IMR-90 (cell line): ENCODE data around the gene HOMER3. TPM values are rescaled to one million over a fixed set of nuclear protein-coding genes. Genes with fewer than 3 reads are reported as not detected.

Experiments
- ATAC-seq: fragments of 200-7000 bp; cut with Tn5 transposase; 2 replicates; pipeline ENCODE4 v1.9.1; 2020; ENCODE audit warnings: low read depth, mild to moderate bottlenecking, moderate library complexity
- BruUV-seq: library from RNA; stranded (reverse); fragments of 400-500 nt; replicated peaks from 2 replicates; lab custom pipeline; 2021; lab: Mats Ljungman, UMichigan
- CTCF ChIA-PET: fragments of 300-600 bp; formaldehyde crosslinking; extraction: SDS; loops from one replicate; lab custom pipeline; 2021; ENCODE audit warnings: antibody characterized with exemption; lab: Yijun Ruan, JAX
- POLR2A ChIA-PET: fragments of 300-600 bp; sonication (Branson Sonifier 250); formaldehyde crosslinking; loops from one replicate; lab custom pipeline; 2022; ENCODE audit warnings: antibody characterized with exemption; ENCODE audit not compliant: unreplicated experiment; lab: Charles Lee
- DNase-seq: peaks from one replicate; pipeline ENCODE4 v3.0.0; 2013
- H2AFZ ChIP-seq: replicated peaks from 2 replicates; pipeline ENCODE3; 2013; ENCODE audit warnings: low read length, mild to moderate bottlenecking; ENCODE audit not compliant: poor library complexity
- H2AK5ac ChIP-seq: 2 replicates; pipeline ENCODE4 v1.6.1; 2013; ENCODE audit warnings: low read depth, low read length, inconsistent platforms
- H2AK9ac ChIP-seq: replicated peaks from 2 replicates; pipeline ENCODE3; 2013; ENCODE audit warnings: mild to moderate bottlenecking, low read depth, low read length, moderate library complexity; ENCODE audit not compliant: poor library complexity
- H2BK120ac ChIP-seq: 2 replicates; pipeline ENCODE4 v1.6.1; 2013; ENCODE audit warnings: low read depth, low read length, inconsistent platforms
- H2BK15ac ChIP-seq: 3 replicates; pipeline ENCODE4 v1.6.1; 2013; ENCODE audit warnings: low read depth, low read length, inconsistent platforms
- H2BK20ac ChIP-seq: 2 replicates; pipeline ENCODE4 v1.6.1; 2013; ENCODE audit warnings: low read depth, mild to moderate bottlenecking, inconsistent platforms, low read length, moderate library complexity
- H2BK5ac ChIP-seq: 2 replicates; pipeline ENCODE4 v1.6.1; 2013; ENCODE audit warnings: mild to moderate bottlenecking, low read depth, low read length, inconsistent platforms; ENCODE audit not compliant: poor library complexity, severe bottlenecking
- H3K14ac ChIP-seq: replicated peaks from 2 replicates; pipeline ENCODE4 v1.6.1; 2013; ENCODE audit warnings: low read depth, low read length, inconsistent platforms
- H3K18ac ChIP-seq: 2 replicates; pipeline ENCODE4 v1.6.1; 2013; ENCODE audit warnings: low read depth, low read length, control low read depth
- H3K23ac ChIP-seq: 2 replicates; pipeline ENCODE4 v1.6.1; 2013; ENCODE audit warnings: low read depth, low read length, inconsistent platforms
- H3K27ac ChIP-seq: 2 replicates; pipeline ENCODE4 v1.5.1; 2013; ENCODE audit warnings: mild to moderate bottlenecking, control low read depth, low read length; ENCODE audit not compliant: insufficient read depth
- H3K27me3 ChIP-seq: 2 replicates; pipeline ENCODE4 v1.6.1; 2013; ENCODE audit warnings: low read length; ENCODE audit not compliant: control insufficient read depth, insufficient read depth
- H3K36me3 ChIP-seq: 2 replicates; pipeline ENCODE4 v1.6.1; 2013; ENCODE audit warnings: low read length, mixed read lengths; ENCODE audit not compliant: control insufficient read depth, insufficient read depth
- H3K4ac ChIP-seq: 2 replicates; pipeline ENCODE4 v1.6.1; 2013; ENCODE audit warnings: low read depth, low read length, inconsistent platforms
- H3K4me1 ChIP-seq: 2 replicates; pipeline ENCODE4 v1.6.1; 2013; ENCODE audit warnings: low read length, mixed read lengths; ENCODE audit not compliant: control insufficient read depth, insufficient read depth
- H3K4me2 ChIP-seq: 2 replicates; pipeline ENCODE4 v1.6.1; 2013; ENCODE audit warnings: low read depth, mild to moderate bottlenecking, control low read depth, low read length, moderate library complexity
- H3K4me3 ChIP-seq: 2 replicates; pipeline ENCODE4 v1.5.1; 2013; ENCODE audit warnings: low read depth, mild to moderate bottlenecking, control low read depth, low read length, moderate library complexity; ENCODE audit not compliant: insufficient read depth
- H3K56ac ChIP-seq: 2 replicates; pipeline ENCODE4 v1.6.1; 2013; ENCODE audit warnings: low read length, inconsistent platforms; ENCODE audit not compliant: insufficient read depth; ENCODE audit errors: extremely low read depth
- H3K79me1 ChIP-seq, 2 experiments: 2 replicates each; pipeline ENCODE4 v1.6.1; 2013; ENCODE audit warnings: low read length in 2 of 2, inconsistent platforms in 1 of 2, low read depth in 1 of 2
- H3K9ac ChIP-seq: 2 replicates; pipeline ENCODE4 v1.6.1; 2013; ENCODE audit warnings: low read depth, low read length, control low read depth
- H3K9me1 ChIP-seq: 2 replicates; pipeline ENCODE4 v1.6.1; 2013; ENCODE audit warnings: low read length, inconsistent platforms; ENCODE audit not compliant: insufficient read depth
- H3K9me3 ChIP-seq: 2 replicates; pipeline ENCODE4 v1.6.1; 2013; ENCODE audit warnings: low read length; ENCODE audit not compliant: control insufficient read depth, insufficient read depth
- H4K20me1 ChIP-seq: 2 replicates; pipeline ENCODE4 v1.6.1; 2013; ENCODE audit warnings: low read length, inconsistent platforms; ENCODE audit not compliant: insufficient read depth
- H4K5ac ChIP-seq: 2 replicates; pipeline ENCODE4 v1.6.1; 2013; ENCODE audit warnings: mild to moderate bottlenecking, low read depth, low read length, control low read depth
- H4K8ac ChIP-seq, 2 experiments: 2 replicates each; pipeline ENCODE4 v1.6.1; 2013; ENCODE audit warnings: low read depth in 2 of 2, low read length in 2 of 2, control low read depth in 1 of 2, inconsistent platforms in 1 of 2
- H4K91ac ChIP-seq: 2 replicates; pipeline ENCODE4 v1.6.1; 2013; ENCODE audit warnings: low read depth, low read length, inconsistent platforms; ENCODE audit not compliant: insufficient read depth
- BHLHE40 ChIP-seq: fragments of 150-350 bp; IDR thresholded peaks from 2 replicates; pipeline ENCODE4 v1.6.1; 2016; ENCODE audit warnings: mild to moderate bottlenecking, low read depth, low read length
- CTCF ChIP-seq: conservative IDR thresholded peaks from 2 replicates; pipeline ENCODE4 v1.5.1; 2012; ENCODE audit warnings: mild to moderate bottlenecking, low read depth, low read length, improper control_type of control experiment
- MAFK ChIP-seq: IDR thresholded peaks from 2 replicates; pipeline ENCODE4 v1.6.1; 2012; ENCODE audit warnings: low read depth, low read length, improper control_type of control experiment
- NFE2L2 ChIP-seq: fragments of 150-350 bp; IDR thresholded peaks from 2 replicates; pipeline ENCODE4 v1.6.1; 2016; ENCODE audit warnings: low read depth, mild to moderate bottlenecking, low read length
- RAD21 ChIP-seq: IDR thresholded peaks from 2 replicates; pipeline ENCODE4 v1.6.1; 2012; ENCODE audit warnings: low read length, improper control_type of control experiment
- RFX5 ChIP-seq: IDR thresholded peaks from 2 replicates; pipeline ENCODE4 v1.8.0; 2012; ENCODE audit warnings: low read depth, mild to moderate bottlenecking, low read length, moderate library complexity
- SMC3 ChIP-seq: fragments of 150-350 bp; IDR thresholded peaks from 2 replicates; pipeline ENCODE4 v1.6.1; 2016; ENCODE audit warnings: low read depth, mild to moderate bottlenecking, antibody characterized with exemption, low read length, moderate library complexity
- WGBS, 2 experiments: methylation state at CpG; one replicate each; pipeline versions ENCODE4 v1.1.5 to v1.1.7; 2013; ENCODE audit warnings: missing lambda C conversion rate in 2 of 2; ENCODE audit not compliant: insufficient read length in 1 of 2; ENCODE audit errors: extremely low coverage in 2 of 2; 5-methylcytosine and 5-hydroxymethylcytosine counted together
- dilution Hi-C: fragments of 300-500 bp; cut with HindIII; formaldehyde crosslinking; loops from one replicate; pipeline ENCODE4 v1.14.3; 2018; ENCODE audit warnings: low sequenced_read_pairs; ENCODE audit not compliant: unreplicated experiment
- in situ Hi-C: fragments of 300-500 bp; cut with MboI; formaldehyde crosslinking; loops from 3 replicates; pipeline ENCODE4 v1.14.3; 2019; ENCODE audit warnings: low sequenced_read_pairs, inconsistent platforms, mixed read lengths
- intact Hi-C: fragments of 100-400 bp; cut with micrococcal nuclease; formaldehyde crosslinking; loops from 2 replicates; pipeline ENCODE4 v1.10.0; 2022
- polyA plus RNA-seq, 3 experiments: library from polyadenylated mRNA; depleted of rRNA; stranded (reverse); fragments of >200 nt; gene quantifications; 2 replicates each; pipeline ENCODE4 v1.2.3, GENCODE V29; 2012; ENCODE audit warnings: low replicate concordance in 1 of 3
- total RNA-seq: library from RNA; depleted of rRNA; stranded (reverse); fragments of >200 nt; gene quantifications from 2 replicates; pipeline ENCODE4 v1.2.3, GENCODE V29; 2012

HOMER3 gene
- total and polyA plus RNA-seq, 2 of the 4 experiments (the other 2 are of a cell fraction), result 53.4 to 77.0 TPM

- Histone ChIP-seq H3K23ac (no peak overlapping the region), H3K79me1 (no peaks in the 10 kb centered on the region), H3K9me1 (no peaks in the 10 kb centered on the region), H4K20me1 (peaks cover 3% of the 10 kb centered on the region; the same call in 1 of the 2 replicates), H3K18ac (no peak overlapping the region), H2BK120ac (no peak overlapping the region), H2AK5ac (no peak overlapping the region), H3K27me3 (peaks cover 14% of the 10 kb centered on the region), H4K8ac (no peak overlapping the region), H3K56ac (no peak overlapping the region), H4K91ac (no peak overlapping the region), H2AFZ (no peak overlapping the region), H2BK5ac (no peak overlapping the region), H4K5ac (no peak overlapping the region), H3K9ac (no peak overlapping the region), H3K4me3 (no peak overlapping the region), H3K4ac (no peak overlapping the region), H2BK20ac (no peak overlapping the region), H2BK15ac (no peak overlapping the region), H3K14ac (no peak overlapping the region), H3K4me1 (no peaks in the 10 kb centered on the region), H2AK9ac (no peak overlapping the region), H3K27ac (no peak overlapping the region), H3K4me2 (no peak overlapping the region), H3K36me3 (no peaks in the 10 kb centered on the region), H3K9me3 (no peaks in the 10 kb centered on the region)
- dilution Hi-C loops (no loop called here), intact Hi-C loops (no loop called here), in situ Hi-C loops (loop anchor here (5.0 kb wide), 1 partner anchor 48 kb away; no protein-coding TSS in a partner anchor)
- DNase-seq (no peak), ATAC-seq (no peak)
- no CpG with 5 or more reads among the region's 7 CpGs for WGBS, 2 experiments
- no peak for TF ChIP-seq MAFK
- TF ChIP-seq CTCF, result no peak
- no peak for TF ChIP-seq NFE2L2
- TF ChIP-seq RFX5, result no peak
- no peak for TF ChIP-seq BHLHE40
- no peak for TF ChIP-seq RAD21
- TF ChIP-seq SMC3, result no peak
- BruUV-seq, result no TSS peak
- ChIA-PET POLR2A (no interaction called here), CTCF (interaction anchor here (0.6 kb wide), 1 partner anchor 136 kb away, joined by 4 read pairs; no protein-coding TSS in a partner anchor)
Measured at GRCh38 chr19:18985257-18985656, 44.2 kb upstream of the HOMER3 start.
